Measurements from ENCODE around the gene SYNM. TPM values are rescaled to one million over a fixed set of nuclear protein-coding genes. Genes with fewer than 3 reads are reported as not detected.

The SYNM gene
- total and polyA plus RNA-seq, 2 experiments from 2014 or later: 0.74 to 3.5 TPM

GRCh38 chr15:99098426-99098825 lies 6.5 kb upstream of the SYNM start (continued):
- TF ChIP-seq JUNB (IDR thresholded peaks at IDR 0.05; ENCODE audit: unreplicated experiment) (no peak), EZH2phosphoT487 (IDR thresholded peaks at IDR 0.05; ENCODE audit: unreplicated experiment) (no peak), EZH2 (IDR thresholded peaks at IDR 0.05; ENCODE audit: low read depth, unreplicated experiment) (no peak), CTCF (conservative IDR thresholded peaks at IDR 0.05; ENCODE audit: low read depth in 2 of 2) (no peak)

GRCh38 chr15:99098991-99099390 lies 5.9 kb upstream of the SYNM start:
- H3K27me3 ChIP-seq (ENCODE audit: insufficient read depth): peaks cover 29% of the 10 kb centered on the region
- no peak for ATAC-seq
- H3K4me3 Mint-ChIP-seq: no peak overlapping the region
- TF ChIP-seq ZNF114 (CRISPR knock-in tag; IDR thresholded peaks at IDR 0.05) (no peak), STAT1 (IDR thresholded peaks at IDR 0.05; ENCODE audit: unreplicated experiment) (no peak), ZNF462 (CRISPR knock-in tag; IDR thresholded peaks at IDR 0.05) (no peak), CREB1 (CRISPR knock-in tag; IDR thresholded peaks at IDR 0.05; ENCODE audit: low read depth) (no peak), CTCF (conservative IDR thresholded peaks at IDR 0.05; ENCODE audit: low read depth in 2 of 2) (no peak), REST (IDR thresholded peaks at IDR 0.05; ENCODE audit: unreplicated experiment) (no peak), EZH2 (IDR thresholded peaks at IDR 0.05; ENCODE audit: low read depth, unreplicated experiment) (no peak), ETS1 (IDR thresholded peaks at IDR 0.05) (no peak)

More at GRCh38 chr15:99098991-99099390, 5.9 kb upstream of the SYNM start:
- H3K36me3 ChIP-seq (ENCODE audit: insufficient read depth): no peaks in the 10 kb centered on the region
- DNase-seq (ENCODE audit: low spot score): no peak
- H3K4me3 ChIP-seq: no peak overlapping the region
- Mint-ChIP-seq H3K4me1 (peaks cover 5% of the 10 kb centered on the region), H3K27me3 (ENCODE audit: insufficient read depth, low read depth, poor library complexity) (peaks cover 14% of the 10 kb centered on the region), H3K9me3 (no peaks in the 10 kb centered on the region), H3K36me3 (ENCODE audit: low read depth) (no peaks in the 10 kb centered on the region), H3K27ac (no peak overlapping the region)
- no peak overlapping the region for H3K4me2 ChIP-seq
- H3F3A ChIP-seq (replicated peaks; ENCODE audit: low read depth): no peaks in the 10 kb centered on the region
- H3K9me2 ChIP-seq (ENCODE audit: insufficient read depth): no peaks in the 10 kb centered on the region
- H3K4me1 ChIP-seq (ENCODE audit: insufficient read depth): no peaks in the 10 kb centered on the region
- no peak overlapping the region for H2AFZ ChIP-seq
- no peaks in the 10 kb centered on the region for H4K20me1 ChIP-seq (replicated peaks; ENCODE audit: insufficient read depth)
- H3K79me2 ChIP-seq (replicated peaks; ENCODE audit: insufficient read depth): no peaks in the 10 kb centered on the region
- H3K27ac ChIP-seq (ENCODE audit: low read depth): no peak overlapping the region
